BLaER1 treated with 17β-estradiol and CSF1 and Interleukin-3, amounts not matched to agents 10 nM and 100 nM (cell line): ENCODE results near the gene MOCS3.

Source experiments
- H3K27ac ChIP-seq, 11 experiments: shearing (Covaris generic); formaldehyde crosslinking; 2 replicates each; pipeline ENCODE4 v1.8.1; 2022
- H3K27me3 ChIP-seq, 11 experiments: shearing (Covaris generic); formaldehyde crosslinking; 2 replicates each; pipeline ENCODE4 v1.8.1; 2022
- H3K36me3 ChIP-seq, 11 experiments: shearing (Covaris generic); formaldehyde crosslinking; 2 replicates each; pipeline ENCODE4 v1.8.1; 2022
- H3K4me1 ChIP-seq, 10 experiments: shearing (Covaris generic); formaldehyde crosslinking; 2 replicates each; pipeline ENCODE4 v1.8.1; 2022
- H3K4me2 ChIP-seq, 11 experiments: shearing (Covaris generic); formaldehyde crosslinking; 2 replicates each; pipeline ENCODE4 v1.8.1; 2022
- H3K4me3 ChIP-seq, 10 experiments: shearing (Covaris generic); formaldehyde crosslinking; 2 replicates each; pipeline ENCODE4 v1.8.1; 2022
- H3K9ac ChIP-seq, 11 experiments: shearing (Covaris generic); formaldehyde crosslinking; 2 replicates each; pipeline ENCODE4 v1.8.1; 2022
- H3K9me3 ChIP-seq, 11 experiments: shearing (Covaris generic); formaldehyde crosslinking; replicated peaks in 1 of 11; 2 replicates each; pipeline ENCODE4 v1.8.1; 2022
- H4K20me1 ChIP-seq, 11 experiments: shearing (Covaris generic); formaldehyde crosslinking; 2 replicates each; pipeline ENCODE4 v1.8.1; 2022
- Cebpa-rat ChIP-seq, 11 experiments: shearing (Covaris generic); IDR thresholded peaks; 2 replicates each; pipeline ENCODE4 v1.8.1; 2022

Gene MOCS3, protein sequence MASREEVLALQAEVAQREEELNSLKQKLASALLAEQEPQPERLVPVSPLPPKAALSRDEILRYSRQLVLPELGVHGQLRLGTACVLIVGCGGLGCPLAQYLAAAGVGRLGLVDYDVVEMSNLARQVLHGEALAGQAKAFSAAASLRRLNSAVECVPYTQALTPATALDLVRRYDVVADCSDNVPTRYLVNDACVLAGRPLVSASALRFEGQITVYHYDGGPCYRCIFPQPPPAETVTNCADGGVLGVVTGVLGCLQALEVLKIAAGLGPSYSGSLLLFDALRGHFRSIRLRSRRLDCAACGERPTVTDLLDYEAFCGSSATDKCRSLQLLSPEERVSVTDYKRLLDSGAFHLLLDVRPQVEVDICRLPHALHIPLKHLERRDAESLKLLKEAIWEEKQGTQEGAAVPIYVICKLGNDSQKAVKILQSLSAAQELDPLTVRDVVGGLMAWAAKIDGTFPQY

DNA sequence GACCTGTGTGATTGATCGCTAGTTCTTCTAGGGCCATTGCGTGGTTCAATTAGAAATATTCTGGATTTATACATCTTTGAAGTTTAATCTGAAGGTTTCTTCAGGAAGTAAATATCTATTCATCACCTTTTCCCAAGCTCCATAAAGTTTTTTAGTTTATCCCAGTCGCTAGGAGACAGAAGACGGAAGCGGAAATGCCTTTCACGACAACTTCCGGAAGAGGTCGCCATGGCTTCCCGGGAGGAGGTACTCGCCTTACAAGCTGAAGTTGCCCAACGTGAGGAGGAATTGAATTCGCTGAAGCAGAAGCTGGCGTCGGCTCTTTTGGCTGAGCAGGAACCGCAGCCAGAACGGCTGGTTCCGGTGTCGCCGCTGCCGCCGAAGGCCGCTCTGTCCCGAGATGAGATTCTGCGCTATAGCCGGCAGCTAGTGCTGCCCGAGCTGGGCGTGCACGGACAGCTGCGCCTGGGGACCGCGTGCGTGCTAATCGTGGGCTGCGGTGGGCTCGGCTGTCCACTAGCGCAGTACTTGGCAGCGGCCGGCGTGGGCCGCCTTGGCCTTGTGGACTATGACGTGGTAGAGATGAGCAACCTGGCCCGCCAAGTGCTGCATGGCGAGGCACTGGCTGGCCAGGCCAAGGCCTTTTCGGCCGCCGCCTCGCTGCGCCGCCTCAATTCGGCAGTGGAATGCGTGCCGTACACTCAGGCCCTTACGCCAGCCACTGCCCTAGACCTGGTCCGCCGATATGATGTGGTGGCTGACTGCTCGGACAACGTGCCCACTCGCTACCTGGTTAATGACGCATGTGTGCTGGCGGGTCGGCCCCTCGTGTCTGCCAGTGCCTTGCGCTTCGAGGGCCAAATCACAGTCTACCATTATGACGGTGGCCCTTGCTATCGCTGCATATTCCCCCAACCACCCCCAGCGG, at the start of gene MOCS3:
Gene MOCS3 (plus strand): TSS at position 204 of the 928 bp plus-strand sequence. CDS start 25 bp downstream, at position 229.
- Histone ChIP-seq H3K4me3 (peak within 1 kb of the TSS; percentile 79 to 98 (median 91)), H4K20me1 (peaks cover 39 to 64% (median 50%) of the 10 kb centered on the region in 11 experiments; a peak in 21 of 22 replicates), H3K36me3 (peaks cover 18 to 47% (median 29%) of the 10 kb centered on the region in 11 experiments; a peak in 20 of 22 replicates), H3K9ac (peak within 1 kb of the TSS; percentile 93 to 99 (median 97)), H3K4me2 (peak within 1 kb of the TSS; percentile 90 to 99 (median 97)), H3K27me3 (no peaks in the 10 kb centered on the region), H3K9me3 (no peaks in the 10 kb centered on the region; a peak in 1 of 22 replicates), H3K27ac (peak within 1 kb of the TSS; percentile 96 to 99 (median 97)), H3K4me1 (peaks cover 31 to 56% (median 38%) of the 10 kb centered on the region in 10 experiments)
- TF ChIP-seq Cebpa-rat (IDR thresholded peaks at IDR 0.05) = peak in 5 of 11 experiments; percentile 36 to 81 (median 53); a peak in 7 of 22 replicates

DNA sequence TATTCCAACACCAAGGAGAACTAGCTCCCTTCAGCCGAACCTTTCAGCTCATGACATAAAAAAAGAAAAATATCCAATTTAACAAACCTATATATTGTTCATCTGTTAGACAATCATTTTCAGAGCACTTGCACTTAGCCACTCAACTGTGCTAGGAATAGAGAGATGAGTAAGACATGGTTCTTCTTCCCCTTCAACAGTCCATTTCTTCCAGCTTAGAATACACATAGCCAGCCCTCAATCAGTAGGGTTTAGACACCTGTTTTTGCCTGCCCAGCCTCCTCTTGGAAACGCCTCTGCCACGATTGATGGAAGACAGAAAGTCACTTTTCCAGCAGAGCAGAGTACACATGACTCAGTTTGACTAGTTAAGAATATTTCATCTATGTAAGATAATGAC, 49.2 kb upstream of the MOCS3 start:
- H4K20me1 ChIP-seq = peaks cover 100% of the 10 kb centered on the region in 11 experiments
- TF ChIP-seq Cebpa-rat (IDR thresholded peaks at IDR 0.05) = no peak
- H3K27ac ChIP-seq = no peak overlapping the region
- no peak overlapping the region for H3K9ac ChIP-seq
- no peak overlapping the region for H3K4me2 ChIP-seq
- H3K27me3 ChIP-seq = no peaks in the 10 kb centered on the region
- H3K4me1 ChIP-seq = peaks cover 4 to 42% (median 20%) of the 10 kb centered on the region in 10 experiments; a peak in 17 of 20 replicates
- no peaks in the 10 kb centered on the region for H3K9me3 ChIP-seq
- H3K4me3 ChIP-seq = no peak overlapping the region
- peaks cover 14 to 99% (median 81%) of the 10 kb centered on the region in 11 experiments; a peak in 21 of 22 replicates for H3K36me3 ChIP-seq

- Histone ChIP-seq H4K20me1 (peaks cover 100% of the 10 kb centered on the region in 11 experiments), H3K27ac (no peak overlapping the region), H3K9me3 (no peaks in the 10 kb centered on the region), H3K9ac (no peak overlapping the region), H3K36me3 (peaks cover 11 to 98% (median 76%) of the 10 kb centered on the region in 11 experiments; a peak in 21 of 22 replicates), H3K4me1 (peaks cover 11 to 59% (median 29%) of the 10 kb centered on the region in 10 experiments; a peak in 18 of 20 replicates), H3K4me2 (0 out of 22 replicates have a peak overlapping the region, but pooled peaks of 1 of the 11 experiments have one; percentile 3), H3K4me3 (no peak overlapping the region), H3K27me3 (no peaks in the 10 kb centered on the region)
- no peak for TF ChIP-seq Cebpa-rat (IDR thresholded peaks at IDR 0.05)
Observed at GRCh38 chr20:50911030-50911429, 47.6 kb upstream of the MOCS3 start.

DNA sequence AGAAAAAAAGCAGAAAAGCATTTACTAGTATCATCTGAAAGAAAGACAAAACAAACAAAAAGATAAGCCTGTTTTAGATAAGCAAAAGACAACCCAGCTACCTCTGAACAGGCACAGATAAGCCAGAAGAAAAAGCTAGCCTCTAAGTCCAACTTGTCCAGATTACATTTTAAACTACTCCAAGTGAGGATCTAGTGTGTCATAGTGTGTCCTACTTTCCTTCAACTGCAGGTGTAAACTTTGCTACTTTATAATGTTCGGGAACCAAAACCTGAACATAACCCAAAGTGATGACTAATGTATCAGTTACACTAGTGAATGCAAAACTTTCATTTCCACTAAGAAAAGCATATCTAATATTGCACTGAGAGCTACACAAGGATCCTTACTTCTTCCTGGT, 46.9 kb upstream of the MOCS3 start:
- H3K4me3 ChIP-seq = no peak overlapping the region
- H3K9me3 ChIP-seq = no peaks in the 10 kb centered on the region
- no peak for TF ChIP-seq Cebpa-rat (IDR thresholded peaks at IDR 0.05)
- no peak overlapping the region for H3K27ac ChIP-seq
- H3K36me3 ChIP-seq = peaks cover 8 to 98% (median 75%) of the 10 kb centered on the region in 11 experiments; a peak in 21 of 22 replicates
- H3K27me3 ChIP-seq = no peaks in the 10 kb centered on the region
- H3K9ac ChIP-seq = no peak overlapping the region
- peaks cover 18 to 65% (median 36%) of the 10 kb centered on the region in 10 experiments for H3K4me1 ChIP-seq
- H3K4me2 ChIP-seq = no peak overlapping the region
- H4K20me1 ChIP-seq = peaks cover 100% of the 10 kb centered on the region in 11 experiments

GRCh38 chr20:50913690-50914375, 44.8 kb upstream of the MOCS3 start:
- peaks cover 37 to 86% (median 56%) of the 10 kb centered on the region in 10 experiments for H3K4me1 ChIP-seq
- no peak for TF ChIP-seq Cebpa-rat (IDR thresholded peaks at IDR 0.05)
- 0 out of 22 replicates have a peak overlapping the region, but pooled peaks of 1 of the 11 experiments have one; percentile 12 for H3K27ac ChIP-seq
- H4K20me1 ChIP-seq = peaks cover 100% of the 10 kb centered on the region in 11 experiments
- no peaks in the 10 kb centered on the region for H3K27me3 ChIP-seq
- peaks cover 14 to 92% (median 70%) of the 10 kb centered on the region in 11 experiments; a peak in 21 of 22 replicates for H3K36me3 ChIP-seq
- H3K9ac ChIP-seq = 0 out of 22 replicates have a peak overlapping the region, but pooled peaks of 1 of the 11 experiments have one; percentile 5
- H3K4me3 ChIP-seq = no peak overlapping the region
- H3K4me2 ChIP-seq = peak overlapping the region in 7 of 11 experiments; percentile 1 to 36 (median 13); a peak in 5 of 22 replicates
- no peaks in the 10 kb centered on the region for H3K9me3 ChIP-seq

DNA sequence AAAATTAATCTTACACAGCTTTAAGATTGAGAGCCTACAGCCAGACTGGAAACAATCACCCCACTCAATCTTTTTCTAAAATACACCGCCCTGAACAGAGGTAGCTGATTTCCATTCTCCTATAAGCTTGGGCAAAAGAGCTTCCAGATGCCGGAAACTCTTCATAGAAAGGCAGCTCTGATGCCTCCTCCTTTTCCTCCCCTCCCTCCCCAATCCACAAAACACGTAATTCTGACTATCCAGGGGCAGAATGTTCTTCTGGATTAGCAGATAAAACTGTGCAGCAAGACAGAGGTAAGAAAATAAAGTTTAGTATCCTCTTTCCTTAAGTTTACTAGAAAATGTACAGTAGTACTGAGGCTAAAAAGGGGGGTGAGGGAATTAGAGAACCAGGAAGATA, 43.2 kb upstream of the MOCS3 start:
- no peak for TF ChIP-seq Cebpa-rat (IDR thresholded peaks at IDR 0.05)
- H3K9ac ChIP-seq = peak overlapping the region in 2 of 11 experiments; percentile 14 to 32; a peak in 1 of 22 replicates
- H3K9me3 ChIP-seq = no peaks in the 10 kb centered on the region
- peaks cover 17 to 91% (median 70%) of the 10 kb centered on the region in 11 experiments for H3K36me3 ChIP-seq
- H3K27ac ChIP-seq = no peak overlapping the region
- peak overlapping the region in 4 of 11 experiments; percentile 3 to 34 (median 14); a peak in 4 of 22 replicates for H3K4me2 ChIP-seq
- no peak overlapping the region for H3K4me3 ChIP-seq
- H4K20me1 ChIP-seq = peaks cover 100% of the 10 kb centered on the region in 11 experiments
- peaks cover 50 to 85% (median 68%) of the 10 kb centered on the region in 10 experiments for H3K4me1 ChIP-seq
- no peaks in the 10 kb centered on the region for H3K27me3 ChIP-seq

GRCh38 chr20:50916257-50916656, 42.4 kb upstream of the MOCS3 start:
- Histone ChIP-seq H3K27me3 (no peaks in the 10 kb centered on the region), H3K9me3 (no peaks in the 10 kb centered on the region), H3K27ac (peak overlapping the region in 3 of 11 experiments; percentile 3 to 47 (median 28); a peak in 1 of 22 replicates), H3K4me3 (no peak overlapping the region), H3K4me1 (peaks cover 50 to 86% (median 72%) of the 10 kb centered on the region in 10 experiments), H4K20me1 (peaks cover 100% of the 10 kb centered on the region in 11 experiments), H3K4me2 (peak overlapping the region in 10 of 11 experiments; percentile 30 to 76 (median 52); a peak in 17 of 22 replicates), H3K36me3 (peaks cover 16 to 91% (median 68%) of the 10 kb centered on the region in 11 experiments), H3K9ac (peak overlapping the region in 1 of 11 experiments; percentile 39; a peak in 1 of 22 replicates)
- TF ChIP-seq Cebpa-rat (IDR thresholded peaks at IDR 0.05) = no peak
